NCI-H1694 treated with DMSO at 0.1 percent for 48 hours (cell line): ENCODE results near the gene ANXA3.
"Not testable (repeated sequence)": the region's sequence is repeated elsewhere in the genome, so short reads cannot be mapped to it uniquely, and the experiment has no call there.

Experiments
- DNase-seq: peaks from one replicate; lab custom pipeline; 2025; lab: John Stamatoyannopoulos, UW

ANXA3 gene

GRCh38 chr4:78551420-78552351, at the start of gene ANXA3:
ANXA3 (plus strand) TSS chr4:78551770; CDS start chr4:78554474, 2,704 bp downstream.
- no peak for DNase-seq

GRCh38 chr4:78506260-78506659, 45.3 kb upstream of the ANXA3 start:
- not testable (repeated sequence) for DNase-seq

DNA sequence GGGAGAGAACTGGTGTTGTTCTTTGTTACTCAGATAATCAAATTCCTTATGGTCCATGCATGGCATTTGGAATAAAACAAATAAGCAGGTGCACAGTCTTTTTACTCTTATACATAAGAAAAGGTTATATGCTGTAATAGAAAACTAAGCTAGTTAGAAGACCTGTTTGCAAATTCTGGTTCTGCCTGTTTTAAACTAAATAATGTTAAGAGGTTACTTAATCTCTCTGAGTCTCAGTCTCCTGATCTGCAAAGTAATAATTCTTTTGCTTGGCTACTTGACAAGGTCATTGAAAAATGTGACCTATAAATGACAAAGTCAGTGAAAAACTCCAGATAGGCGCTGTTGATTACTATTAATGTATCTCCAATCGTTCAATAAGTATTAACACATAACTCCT, 42.5 kb upstream of the ANXA3 start:
- no peak for DNase-seq

DNA sequence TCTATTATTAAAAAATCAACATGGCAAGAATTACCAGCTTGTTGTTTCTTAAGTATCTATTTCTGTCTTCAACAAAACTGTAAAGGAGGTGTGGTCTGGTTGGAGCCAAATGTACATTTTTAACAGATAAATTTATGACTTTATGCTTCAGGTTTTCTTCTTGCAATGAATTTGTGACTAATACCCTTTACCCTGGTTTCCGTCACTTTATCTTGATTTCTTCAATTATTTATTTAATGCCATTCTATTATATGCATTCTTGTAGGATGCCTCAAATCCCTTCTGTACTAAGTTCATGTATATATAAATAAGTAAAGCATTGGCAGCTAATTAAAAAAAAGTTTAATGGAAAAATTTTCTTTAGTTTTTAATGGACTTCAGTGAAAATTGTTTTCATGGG, 41.5 kb upstream of the ANXA3 start:
- DNase-seq, result no peak

DNA sequence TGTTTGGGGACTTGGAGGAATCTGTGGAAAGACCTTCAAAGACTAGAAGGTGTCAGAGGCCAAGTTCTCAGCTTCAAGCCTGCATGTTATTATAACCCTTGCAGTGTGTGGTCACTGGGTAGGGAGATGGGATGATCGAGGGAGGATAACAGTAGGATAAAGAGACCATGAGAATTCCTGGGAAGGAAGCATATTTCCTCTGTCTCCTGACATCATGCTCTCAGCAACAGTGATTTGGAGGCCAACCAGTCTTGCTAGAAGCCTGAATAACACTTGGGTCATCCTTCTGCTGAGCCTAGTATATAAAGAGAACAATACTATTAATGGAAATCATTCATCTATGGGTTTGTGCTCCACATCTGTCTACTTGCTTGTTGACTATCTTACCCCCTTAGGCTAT, 40.9 kb upstream of the ANXA3 start:
- no peak for DNase-seq

DNA sequence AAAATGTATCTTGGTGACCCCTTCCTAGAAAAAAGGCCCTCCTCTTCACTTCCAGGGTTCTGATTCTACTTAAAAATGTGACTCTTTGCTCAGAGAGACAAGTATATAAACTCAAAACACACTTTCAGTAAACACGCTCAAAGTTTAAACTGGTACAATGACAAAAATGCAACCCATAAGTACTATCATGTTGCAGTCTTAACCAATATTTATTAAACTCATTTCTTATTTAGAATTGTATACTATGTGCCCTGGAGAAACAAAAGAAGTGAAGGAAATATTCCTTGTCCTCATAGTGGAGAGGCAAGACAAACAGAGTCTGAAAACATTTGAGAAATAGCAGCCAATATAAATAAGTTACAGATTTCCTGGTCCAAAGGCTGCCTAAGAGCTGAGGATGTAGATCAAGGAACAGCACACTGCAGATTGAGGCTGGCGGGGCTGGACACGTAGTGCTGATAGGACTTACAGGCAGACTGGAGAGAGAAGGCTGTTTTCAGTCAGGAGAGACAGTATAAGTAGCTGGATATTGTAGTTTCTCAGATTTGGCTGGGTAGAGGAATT, 39.1 kb upstream of the ANXA3 start:
- DNase-seq, result no peak

DNA sequence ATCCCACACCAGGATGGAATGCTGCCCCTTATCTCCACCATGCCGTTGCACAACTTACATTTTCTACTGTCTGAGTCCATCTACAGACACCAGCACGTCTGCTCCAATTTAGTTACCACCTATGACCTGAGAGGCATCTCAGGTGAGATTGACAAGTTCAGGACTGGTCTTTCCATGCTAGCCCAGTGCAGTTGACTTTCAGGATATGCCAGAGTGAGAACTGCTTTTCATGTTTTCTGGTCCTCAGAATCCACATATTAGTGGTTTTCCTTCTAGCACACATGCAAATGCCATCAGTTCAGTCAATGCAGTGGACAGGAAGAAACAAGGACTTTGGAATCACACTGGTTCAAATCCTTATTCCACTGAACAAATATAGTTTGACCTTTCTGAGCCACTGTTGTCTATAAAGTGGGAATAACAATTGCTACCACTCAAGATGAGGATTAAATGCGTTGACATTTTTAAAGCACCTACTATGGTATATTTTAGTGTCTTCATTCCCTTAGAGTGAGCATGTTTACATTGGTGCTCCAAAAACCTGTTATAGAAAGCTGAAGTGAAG, 38.1 kb upstream of the ANXA3 start:
- no peak for DNase-seq

DNA sequence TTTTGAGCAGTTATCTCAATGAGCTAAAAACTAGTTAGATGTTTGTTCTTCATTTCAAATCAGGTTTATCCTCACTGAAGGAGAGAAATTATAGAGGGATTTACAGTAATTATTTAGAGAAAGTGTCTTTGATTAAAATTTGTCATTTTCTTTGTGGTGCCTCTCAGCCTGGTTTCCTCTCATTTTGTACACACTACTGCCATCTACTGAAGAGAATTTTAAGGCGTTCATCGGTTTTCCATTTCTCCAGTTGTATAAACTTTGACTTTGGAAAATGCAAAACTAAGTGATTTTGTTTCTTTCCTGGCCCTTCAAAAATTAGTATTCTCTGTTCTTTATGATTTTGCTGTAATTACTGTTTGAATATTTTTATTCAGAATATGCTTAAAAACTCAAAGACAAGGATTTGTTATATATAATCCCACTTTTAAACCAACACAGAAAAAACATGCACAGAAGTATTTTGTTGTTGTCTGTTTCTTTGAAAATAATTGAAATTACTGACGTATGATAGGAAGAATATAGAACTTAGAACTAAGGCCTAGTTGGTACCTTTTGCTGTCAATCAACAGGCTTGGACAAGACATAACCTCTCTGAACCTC, 34.4 kb upstream of the ANXA3 start:
- DNase-seq, result peak; percentile 45

DNA sequence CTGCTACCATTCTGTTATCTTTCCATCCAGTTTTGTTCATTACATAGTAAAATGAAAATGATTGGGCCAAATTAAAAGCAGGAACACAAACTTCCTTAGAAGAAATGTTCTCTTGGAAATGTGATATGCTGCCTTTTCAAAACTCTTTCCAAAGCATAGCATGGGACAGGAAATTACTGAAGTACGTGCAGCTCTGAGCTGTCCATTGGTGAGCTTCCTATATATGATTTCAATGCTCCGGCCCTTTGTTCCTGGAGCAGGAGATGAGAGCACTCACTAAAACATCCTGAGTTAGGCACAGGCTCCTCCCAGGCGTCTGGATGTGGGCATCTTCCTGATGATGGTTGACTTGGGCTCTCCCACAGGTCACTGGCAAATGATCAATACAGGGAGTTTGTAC, 33.0 kb upstream of the ANXA3 start:
- DNase-seq, result no peak

GRCh38 chr4:78519962-78520361, 31.6 kb upstream of the ANXA3 start:
- no peak for DNase-seq

DNA sequence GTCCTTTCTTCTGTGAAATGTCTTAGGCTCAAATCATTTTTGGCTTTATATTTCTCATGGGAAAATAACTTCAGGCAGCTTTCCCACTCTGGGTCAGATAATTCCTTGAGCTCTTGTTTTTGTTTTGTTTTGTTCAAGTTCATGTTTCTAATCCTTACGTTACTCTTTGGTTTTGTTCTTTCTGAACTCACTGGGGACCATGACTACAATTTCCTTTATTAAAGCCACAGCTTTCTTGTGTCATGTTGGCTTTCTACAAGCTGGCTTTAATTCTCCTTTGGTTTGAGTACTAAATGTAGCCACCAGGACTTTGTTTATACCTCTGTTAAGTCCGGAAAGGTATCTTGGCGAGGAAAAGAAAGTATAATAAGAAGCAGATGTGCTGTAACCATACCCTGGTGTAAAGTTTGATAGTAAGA, 30.8 kb upstream of the ANXA3 start:
- no peak for DNase-seq

DNA sequence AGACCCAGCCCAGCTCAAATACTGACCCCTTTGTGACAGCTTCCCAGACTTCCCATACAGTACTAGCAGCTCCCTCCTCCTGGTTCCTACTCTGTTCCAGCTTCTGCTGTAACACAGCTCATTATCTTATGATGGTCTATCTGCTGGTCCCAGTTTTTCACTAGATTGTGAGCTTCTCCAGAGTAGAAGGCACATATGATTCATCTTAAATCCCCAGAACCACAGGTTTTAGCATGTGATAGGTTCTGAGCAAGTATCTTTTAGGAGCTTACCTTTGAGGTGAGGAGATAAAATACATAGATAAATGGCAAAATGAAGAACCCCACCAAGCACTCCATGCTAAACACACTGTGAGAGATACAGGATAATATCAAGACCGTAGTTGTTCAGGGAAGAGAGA, 27.6 kb upstream of the ANXA3 start:
- DNase-seq, result no peak

DNA sequence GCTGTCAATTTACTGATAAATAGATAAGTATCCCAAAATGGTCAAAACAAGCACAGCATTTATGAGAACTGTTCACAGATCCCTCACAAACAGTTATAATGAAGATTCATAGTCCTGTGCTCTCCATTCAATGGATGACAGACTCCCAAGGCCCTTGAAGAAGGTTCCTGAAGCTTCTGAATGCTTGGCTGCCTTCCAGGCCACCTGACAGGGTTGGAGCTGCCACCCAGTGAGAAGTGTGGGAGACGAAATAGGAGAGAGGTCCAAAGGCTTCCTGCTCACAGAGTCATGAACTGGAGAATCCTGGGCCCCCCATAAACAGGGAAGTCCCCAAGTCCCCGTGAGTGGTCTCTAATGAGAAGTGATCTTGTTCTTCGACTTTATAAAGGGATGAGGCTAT, 26.0 kb upstream of the ANXA3 start:
- no peak for DNase-seq

- no peak for DNase-seq
Observed at GRCh38 chr4:78527103-78527502, 24.5 kb upstream of the ANXA3 start.

DNA sequence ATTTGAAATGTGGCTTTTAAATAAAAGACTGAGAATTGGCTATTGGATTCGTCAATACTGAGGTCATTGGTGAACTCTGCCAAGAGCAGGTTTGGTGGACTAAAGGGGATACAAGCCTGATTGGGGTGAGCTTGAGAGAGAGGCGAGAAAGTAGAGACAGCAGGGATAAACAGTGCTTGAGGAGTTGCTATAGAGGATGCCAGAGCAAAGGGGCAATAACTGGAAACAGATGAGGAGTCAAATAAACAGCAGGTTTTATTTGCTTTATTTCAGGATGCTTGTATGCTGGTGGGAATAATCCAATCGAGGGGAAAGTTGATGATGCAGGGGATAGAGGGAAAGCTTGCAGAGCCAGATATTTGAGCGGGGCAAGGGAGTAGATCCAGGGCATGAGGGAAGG, 24.0 kb upstream of the ANXA3 start:
- DNase-seq, result no peak

- DNase-seq, result no peak
Observed at GRCh38 chr4:78528327-78528726, 23.2 kb upstream of the ANXA3 start.

DNA sequence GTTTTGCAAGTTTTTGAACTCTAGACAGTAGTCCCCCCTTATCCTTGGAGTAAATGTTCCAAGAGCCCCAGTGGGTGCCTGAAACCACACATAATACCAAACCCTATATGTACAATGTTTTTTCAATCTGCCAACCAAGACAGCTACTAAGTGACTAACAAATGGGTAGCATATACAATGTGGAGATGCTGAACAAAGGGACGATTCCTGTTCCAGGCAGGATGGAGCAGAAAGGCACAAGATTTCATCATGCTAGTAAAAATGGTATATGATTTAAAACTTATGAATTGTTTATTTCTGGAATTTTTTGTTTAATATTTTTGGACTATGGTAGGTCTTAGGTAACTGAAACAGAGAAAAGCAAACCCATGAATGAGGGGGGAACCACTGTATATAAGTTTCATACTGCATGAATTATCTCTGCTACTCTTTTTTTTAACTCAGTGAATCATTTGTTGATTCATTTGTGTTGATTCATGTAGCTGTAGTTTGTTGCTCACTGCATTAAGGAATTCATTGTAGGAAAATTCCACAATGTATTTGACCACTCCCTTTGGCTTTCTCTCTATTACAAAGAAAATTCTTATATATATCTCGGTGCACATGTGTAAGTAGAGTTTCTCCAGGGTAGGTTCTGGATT, 21.9 kb upstream of the ANXA3 start:
- no peak for DNase-seq

- no peak for DNase-seq
Observed at GRCh38 chr4:78532046-78532445, 19.5 kb upstream of the ANXA3 start.

DNA sequence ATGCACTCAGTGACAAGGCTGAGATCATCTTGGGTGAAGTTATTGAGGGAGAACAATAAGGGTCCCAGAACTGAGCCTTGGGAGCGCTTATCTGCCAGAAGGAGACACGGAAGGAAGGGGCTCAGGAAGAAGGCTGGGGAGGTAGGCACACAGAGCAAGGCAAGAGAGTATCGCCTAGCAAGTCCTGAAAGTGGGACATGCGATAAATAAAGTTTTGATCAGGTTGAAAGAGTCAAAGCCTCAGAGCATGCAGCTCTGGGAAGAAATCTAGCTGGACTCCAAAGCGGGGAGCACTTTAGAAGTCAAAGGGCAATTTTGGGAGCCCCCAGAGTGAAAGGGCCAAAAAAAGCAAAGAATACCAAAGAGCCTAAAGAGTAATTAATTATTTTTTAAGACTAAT, 17.7 kb upstream of the ANXA3 start:
- no peak for DNase-seq

DNA sequence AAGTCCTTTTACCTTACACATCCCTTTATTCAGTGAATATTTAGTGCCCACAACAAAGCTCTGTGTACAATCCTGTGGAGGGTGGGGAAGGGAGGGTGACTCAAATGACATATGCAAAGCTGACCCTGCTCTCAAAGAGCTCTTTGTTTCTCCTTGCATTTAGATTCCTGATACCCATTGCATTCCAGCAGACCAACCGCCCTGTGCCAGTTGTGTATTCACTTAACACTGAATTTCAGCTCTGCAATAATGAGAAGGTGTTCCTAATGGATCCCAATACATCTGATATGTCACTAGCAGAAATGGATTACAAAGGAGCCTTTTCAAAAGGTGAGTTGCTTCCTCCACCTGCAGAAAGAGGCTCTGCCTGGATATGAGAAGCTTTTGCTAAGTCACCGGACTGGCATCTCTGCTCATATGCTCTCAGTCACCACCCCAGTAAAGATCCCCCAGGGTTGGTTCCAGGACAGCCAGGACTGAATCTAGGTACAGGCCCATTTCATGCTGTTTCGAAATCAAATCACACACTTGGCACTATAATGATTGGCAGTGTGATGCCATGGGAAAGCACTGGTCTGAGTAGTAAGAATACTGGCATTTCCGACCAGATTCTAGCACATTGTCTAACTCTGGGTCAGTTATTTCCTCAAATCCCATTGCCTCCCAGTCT, 17.1 kb upstream of the ANXA3 start:
- no peak for DNase-seq

GRCh38 chr4:78542373-78542772, 9.2 kb upstream of the ANXA3 start:
- DNase-seq, result no peak
